ENCODE data around the gene CHST15. TPM values are rescaled to one million over a fixed set of nuclear protein-coding genes. Genes with fewer than 3 reads are reported as not detected.
"Not testable (repeated sequence)": the region's sequence is repeated elsewhere in the genome, so short reads cannot be mapped to it uniquely, and the experiment has no call there.

The CHST15 gene
- total RNA-seq, 2 donors from 2014 or later, result 4.7 to 10.2 TPM

- intact Hi-C loops (cut with DNase I), result no loop called here
- peak overlapping the region; percentile 12 to 58 for H3K9ac ChIP-seq (ENCODE audit: low read depth in 2 of 2, low read length in 2 of 2)
- no peaks in the 10 kb centered on the region for H3K4me1 ChIP-seq
- peak overlapping the region; percentile 25 for H3K27ac ChIP-seq
- DNase-seq, result no peak
- no peaks in the 10 kb centered on the region for H3K9me3 ChIP-seq
- peak overlapping the region; percentile 23 for H3K4me3 ChIP-seq
- TF ChIP-seq, protein P1, sequence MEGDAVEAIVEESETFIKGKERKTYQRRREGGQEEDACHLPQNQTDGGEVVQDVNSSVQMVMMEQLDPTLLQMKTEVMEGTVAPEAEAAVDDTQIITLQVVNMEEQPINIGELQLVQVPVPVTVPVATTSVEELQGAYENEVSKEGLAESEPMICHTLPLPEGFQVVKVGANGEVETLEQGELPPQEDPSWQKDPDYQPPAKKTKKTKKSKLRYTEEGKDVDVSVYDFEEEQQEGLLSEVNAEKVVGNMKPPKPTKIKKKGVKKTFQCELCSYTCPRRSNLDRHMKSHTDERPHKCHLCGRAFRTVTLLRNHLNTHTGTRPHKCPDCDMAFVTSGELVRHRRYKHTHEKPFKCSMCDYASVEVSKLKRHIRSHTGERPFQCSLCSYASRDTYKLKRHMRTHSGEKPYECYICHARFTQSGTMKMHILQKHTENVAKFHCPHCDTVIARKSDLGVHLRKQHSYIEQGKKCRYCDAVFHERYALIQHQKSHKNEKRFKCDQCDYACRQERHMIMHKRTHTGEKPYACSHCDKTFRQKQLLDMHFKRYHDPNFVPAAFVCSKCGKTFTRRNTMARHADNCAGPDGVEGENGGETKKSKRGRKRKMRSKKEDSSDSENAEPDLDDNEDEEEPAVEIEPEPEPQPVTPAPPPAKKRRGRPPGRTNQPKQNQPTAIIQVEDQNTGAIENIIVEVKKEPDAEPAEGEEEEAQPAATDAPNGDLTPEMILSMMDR (IDR thresholded peaks at IDR 0.05), result no peak
- no peaks in the 10 kb centered on the region for H3K36me3 ChIP-seq
- peaks cover 44% of the 10 kb centered on the region for H3K27me3 ChIP-seq
These were observed 1.0 kb upstream of the CHST15 start for GRCh38 chr10:124094419-124094785.

GRCh38 chr10:124093774-124094418 is 498 bp upstream of the CHST15 start:
- DNase-seq; H3K9me3 ChIP-seq; H3K4me1 ChIP-seq; intact Hi-C loops (cut with DNase I); H3K36me3 ChIP-seq: not testable (repeated sequence)
- Histone ChIP-seq H3K4me3 (peak overlapping the region; percentile 23), H3K9ac (ENCODE audit: low read depth in 2 of 2, low read length in 2 of 2) (peak overlapping the region; percentile 58 to 81), H3K27me3 (peaks cover 44% of the 10 kb centered on the region), H3K27ac (peak overlapping the region; percentile 25)

GRCh38 chr10:124092250-124092859 is 1.0 kb downstream of the CHST15 start:
- peak overlapping the region; percentile 23 for H3K4me3 ChIP-seq
- peak overlapping the region; percentile 25 for H3K27ac ChIP-seq
- intact Hi-C loops (cut with DNase I), result no loop called here
- peak; percentile 57 for DNase-seq
- peaks cover 44% of the 10 kb centered on the region for H3K27me3 ChIP-seq
- H3K4me1 ChIP-seq, result peaks cover 10% of the 10 kb centered on the region
- no peaks in the 10 kb centered on the region for H3K9me3 ChIP-seq
- no peaks in the 10 kb centered on the region for H3K36me3 ChIP-seq
- peak overlapping the region in 1 of 2 donors; percentile 81 for H3K9ac ChIP-seq (ENCODE audit: low read depth in 2 of 2, low read length in 2 of 2)
- TF ChIP-seq, protein P1 (IDR thresholded peaks at IDR 0.05), result no peak

GRCh38 chr10:124091646-124092249 is 1.6 kb downstream of the CHST15 start:
- H3K27me3 ChIP-seq, result peaks cover 42% of the 10 kb centered on the region
- TF ChIP-seq, protein P1 (IDR thresholded peaks at IDR 0.05), result no peak
- peaks cover 10% of the 10 kb centered on the region for H3K4me1 ChIP-seq
- DNase-seq, result no peak
- peak overlapping the region; percentile 25 for H3K27ac ChIP-seq
- peak overlapping the region; percentile 23 for H3K4me3 ChIP-seq
- intact Hi-C loops (cut with DNase I), result no loop called here
- H3K9me3 ChIP-seq, result no peaks in the 10 kb centered on the region
- peak overlapping the region in 1 of 2 donors; percentile 76 for H3K9ac ChIP-seq (ENCODE audit: low read depth in 2 of 2, low read length in 2 of 2)
- H3K36me3 ChIP-seq, result no peaks in the 10 kb centered on the region

GRCh38 chr10:124090601-124091209 is 2.7 kb downstream of the CHST15 start:
- no peak overlapping the region for H3K9ac ChIP-seq (ENCODE audit: low read depth in 2 of 2, low read length in 2 of 2)
- H3K9me3 ChIP-seq, result no peaks in the 10 kb centered on the region
- intact Hi-C loops (cut with DNase I), result no loop called here
- DNase-seq, result no peak
- H3K27ac ChIP-seq, result no peak overlapping the region
- peaks cover 10% of the 10 kb centered on the region for H3K4me1 ChIP-seq
- no peaks in the 10 kb centered on the region for H3K36me3 ChIP-seq
- H3K27me3 ChIP-seq, result peaks cover 42% of the 10 kb centered on the region
- TF ChIP-seq, protein P1 (IDR thresholded peaks at IDR 0.05), result no peak
- no peak overlapping the region for H3K4me3 ChIP-seq

Measured in colonic mucosa (tissue), 4 donors.